Measurements from ENCODE around the gene TPD52L1.
"Not testable (repeated sequence)": the region's sequence is repeated elsewhere in the genome, so short reads cannot be mapped to it uniquely, and the experiment has no call there.

Gene TPD52L1

GRCh38 chr6:125270380-125270779, 116.8 kb downstream of the TPD52L1 start:
- no peak for DNase-seq (ENCODE audit: low read depth)

DNA sequence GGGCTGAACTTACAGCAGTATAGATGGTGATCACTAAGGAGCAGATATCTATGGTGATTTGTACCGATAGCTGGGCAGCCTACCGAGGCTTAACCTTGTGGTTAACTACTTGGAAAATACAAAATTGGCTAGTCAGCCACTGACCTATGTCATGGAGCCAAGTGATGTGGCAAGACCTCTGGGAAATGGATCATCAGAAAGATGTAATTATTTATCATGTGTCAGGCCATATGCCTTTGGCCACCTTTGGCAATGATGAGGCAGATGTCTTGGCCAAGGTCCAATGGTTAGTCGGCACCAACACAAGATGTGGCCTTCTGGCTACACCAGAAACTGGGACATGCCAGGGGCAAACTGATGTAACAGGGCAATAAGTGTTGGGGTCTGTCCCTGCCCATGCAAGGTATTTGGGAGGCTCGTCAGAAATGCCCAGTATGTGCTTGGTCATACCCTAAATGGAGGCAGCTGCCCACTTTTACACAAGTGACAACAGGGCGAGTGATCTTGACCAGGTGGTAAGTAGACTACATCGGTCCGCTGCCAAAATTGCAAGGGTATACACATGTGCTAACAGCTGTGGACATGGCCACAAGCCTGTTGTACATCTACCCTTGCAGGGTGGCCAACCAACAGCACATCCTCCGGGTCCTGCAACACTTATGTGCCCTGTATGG, 118.0 kb downstream of the TPD52L1 start:
- no peak for DNase-seq (ENCODE audit: low read depth)

DNA sequence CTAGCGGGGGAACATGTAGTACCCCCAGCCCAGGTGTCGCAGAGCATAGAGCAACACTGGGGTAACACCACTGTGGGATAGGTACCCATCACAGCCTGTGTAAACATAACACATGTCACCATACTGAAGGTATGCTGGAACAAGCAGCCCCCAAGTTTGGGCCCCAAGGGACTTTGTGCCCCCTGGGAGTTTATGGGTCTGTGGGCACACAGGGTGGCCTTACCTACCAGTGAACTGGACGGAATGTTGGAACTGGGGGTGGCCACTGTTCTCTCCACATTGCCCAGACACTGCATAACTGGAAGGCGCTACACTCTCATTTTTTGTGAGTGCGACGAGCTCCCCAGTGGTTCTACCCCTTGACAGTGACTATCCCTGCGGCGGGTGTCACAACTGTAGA, 119.7 kb downstream of the TPD52L1 start:
- no peak for DNase-seq (ENCODE audit: low read depth)

DNA sequence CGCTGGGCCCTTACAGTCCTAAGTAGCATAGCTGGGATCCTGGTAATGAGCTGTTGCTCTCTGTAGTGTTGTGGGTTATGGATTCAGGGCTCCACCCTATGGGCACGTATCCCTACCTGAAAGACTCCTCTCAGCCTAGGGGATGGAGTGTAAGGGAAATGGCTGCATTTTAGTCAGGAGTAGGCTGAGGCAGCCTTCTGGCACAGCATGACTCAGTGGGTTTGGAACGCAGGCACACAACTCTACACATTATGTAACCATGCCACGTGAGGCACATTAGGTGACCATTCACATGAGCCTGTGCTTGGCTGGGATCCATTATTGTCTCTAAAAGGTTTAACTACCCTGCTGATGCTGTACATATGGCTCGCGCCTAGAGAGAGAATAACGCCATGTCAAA, 120.4 kb downstream of the TPD52L1 start:
- peak; percentile 62 for DNase-seq (ENCODE audit: low read depth)

DNA sequence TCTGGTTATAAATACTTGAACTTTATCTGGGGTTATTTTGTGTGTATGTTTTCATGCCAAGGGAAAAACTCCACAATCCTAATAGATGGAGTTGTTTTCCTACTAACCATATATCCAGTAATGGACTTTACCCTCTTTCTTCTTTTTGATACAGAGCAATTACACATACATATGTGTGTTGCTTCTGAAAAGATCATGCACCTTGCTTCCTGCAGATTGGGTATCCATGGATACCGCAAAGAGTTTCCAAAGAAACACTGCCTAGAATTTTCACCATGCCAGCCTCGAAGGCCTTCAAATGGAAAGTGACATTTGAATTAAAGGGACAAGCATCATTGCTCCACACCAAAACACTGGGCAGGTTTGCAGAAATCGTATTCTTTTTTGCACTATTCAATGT, 121.4 kb downstream of the TPD52L1 start:
- DNase-seq (ENCODE audit: low read depth) = no peak

DNA sequence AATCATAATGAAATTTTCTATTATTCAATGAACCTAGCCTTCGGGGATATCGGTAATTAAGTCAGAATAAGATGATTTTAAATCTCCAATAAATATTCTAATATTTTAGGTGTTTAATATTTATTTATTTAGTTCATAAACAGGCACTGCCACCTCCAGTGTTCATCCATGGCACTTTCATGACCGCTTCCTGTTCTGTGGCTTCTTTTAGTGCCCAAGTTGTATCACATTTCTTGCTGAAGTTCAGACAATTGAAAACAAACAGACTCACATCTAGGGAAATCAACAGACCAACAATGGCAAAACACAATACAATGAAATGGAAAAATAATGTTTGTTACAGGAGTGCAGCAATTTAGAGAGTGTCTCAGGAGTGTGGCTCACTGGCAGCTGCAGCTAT, 122.2 kb downstream of the TPD52L1 start:
- DNase-seq (ENCODE audit: low read depth) = no peak

GRCh38 chr6:125277838-125278237, 124.3 kb downstream of the TPD52L1 start:
- no peak for DNase-seq (ENCODE audit: low read depth)

DNA sequence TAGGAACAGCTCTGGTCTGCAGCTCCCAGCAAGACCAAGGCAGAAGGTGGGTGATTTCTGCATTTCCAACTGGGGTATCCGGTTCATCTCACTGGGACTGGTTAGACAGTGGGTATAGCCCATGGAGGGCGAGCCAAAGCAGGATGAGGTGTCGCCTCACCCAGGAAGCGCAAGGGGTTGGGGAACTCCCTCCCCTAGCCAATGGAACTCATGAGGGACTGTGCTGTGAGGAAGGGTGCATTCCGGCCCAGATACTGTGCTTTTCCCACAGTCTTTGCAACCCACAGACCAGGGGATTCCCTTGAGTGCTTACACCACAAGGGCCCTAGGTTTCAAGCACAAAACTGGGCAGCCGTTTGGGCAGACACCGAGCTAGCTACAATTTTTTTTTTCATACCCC, 126.4 kb downstream of the TPD52L1 start:
- no peak for DNase-seq (ENCODE audit: low read depth)

DNA sequence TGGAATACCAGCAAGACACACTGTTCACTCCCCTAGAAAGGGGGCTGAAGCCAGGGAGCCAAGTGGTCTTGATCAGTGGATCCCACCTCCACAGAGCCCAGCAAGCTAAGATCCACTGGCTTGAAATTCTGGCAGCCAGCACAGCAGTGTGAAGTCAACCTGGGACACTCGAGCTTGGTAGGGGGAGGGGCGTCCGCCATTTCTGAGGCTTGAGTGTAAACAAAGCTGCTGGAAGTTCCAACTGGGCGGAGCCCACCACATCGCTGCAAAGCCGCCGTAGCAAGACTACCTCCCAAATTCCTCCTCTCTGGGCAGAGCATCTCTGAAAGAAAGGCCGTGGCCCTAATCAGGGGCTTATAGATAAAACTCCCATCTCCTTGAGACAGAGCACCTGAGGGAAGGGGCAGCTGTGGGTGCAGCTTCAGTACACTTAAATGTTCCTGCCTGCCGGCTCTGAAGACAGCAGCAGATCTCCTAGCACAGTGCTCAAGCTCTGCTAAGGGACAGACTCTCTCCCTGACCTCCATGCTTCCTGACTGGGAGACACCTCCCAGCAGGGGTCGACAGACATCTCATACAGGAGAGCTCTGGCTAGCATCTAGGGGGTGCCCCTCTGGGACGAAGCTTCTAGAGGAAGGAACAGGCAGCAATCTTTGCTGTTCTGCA, 126.9 kb downstream of the TPD52L1 start:
- not testable (repeated sequence) for DNase-seq (ENCODE audit: low read depth)

- not testable (repeated sequence) for DNase-seq (ENCODE audit: low read depth)
Measured at GRCh38 chr6:125282470-125282869, 128.9 kb downstream of the TPD52L1 start.

- no peak for DNase-seq (ENCODE audit: low read depth)
Measured at GRCh38 chr6:125285353-125285752, 131.8 kb downstream of the TPD52L1 start.

DNA sequence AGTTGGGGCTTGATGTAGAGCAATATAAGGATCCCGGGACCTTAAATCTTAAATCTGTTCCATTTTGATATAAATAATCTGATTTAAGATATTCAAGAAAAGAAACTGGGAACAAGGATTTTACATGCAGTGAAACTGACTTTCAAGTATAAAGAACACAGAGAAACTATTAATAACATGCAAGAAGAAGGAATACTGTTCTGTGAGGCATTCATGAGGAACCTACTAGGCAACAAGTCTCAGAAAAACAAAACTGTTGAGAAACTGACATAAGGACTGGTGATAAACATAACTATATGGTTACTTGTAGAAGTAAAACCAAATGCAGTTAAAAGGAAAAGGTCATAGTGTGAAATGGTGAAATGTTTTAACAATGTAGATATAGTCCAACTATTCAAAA, 132.4 kb downstream of the TPD52L1 start:
- no peak for DNase-seq (ENCODE audit: low read depth)

DNA sequence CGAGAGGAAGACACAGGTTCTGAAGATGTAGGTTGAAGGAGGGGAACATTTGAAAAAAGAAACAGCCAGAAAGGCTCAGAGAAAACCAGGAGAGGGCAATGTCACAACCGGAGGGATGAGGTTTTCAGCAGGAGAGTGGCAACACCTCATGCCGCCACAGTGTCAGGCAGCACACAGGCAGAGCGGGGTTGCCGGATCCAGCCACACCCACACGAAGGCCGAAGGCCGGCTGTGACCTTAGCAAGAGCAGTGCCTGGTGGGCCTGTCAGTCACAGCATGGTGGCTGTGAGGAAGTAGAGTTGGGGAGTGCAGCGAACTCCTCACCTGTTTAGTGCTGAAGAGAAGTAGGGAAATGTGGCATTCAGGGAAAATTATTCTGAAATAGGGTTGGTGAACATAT, 134.1 kb downstream of the TPD52L1 start:
- no peak for DNase-seq (ENCODE audit: low read depth)

GRCh38 chr6:125293587-125293986, 140.0 kb downstream of the TPD52L1 start:
- DNase-seq (ENCODE audit: low read depth) = no peak

DNA sequence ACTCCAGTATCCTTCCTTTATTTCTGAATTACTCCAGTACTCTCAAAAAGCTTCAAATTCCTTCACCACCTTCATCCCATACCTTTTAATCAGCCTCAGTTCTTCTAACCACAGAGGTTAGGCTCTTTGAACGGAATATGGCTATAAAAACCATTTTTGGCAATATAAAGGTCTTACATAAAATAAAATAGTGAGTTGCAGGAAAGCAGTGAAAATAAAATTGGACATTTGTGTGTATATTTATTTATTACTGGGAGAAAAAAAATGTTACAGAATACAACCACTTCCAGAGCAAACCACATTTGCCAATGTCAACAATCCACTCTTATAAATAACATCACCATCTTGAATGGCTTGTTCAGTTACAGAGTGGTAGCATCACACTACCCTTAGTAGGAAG, 140.5 kb downstream of the TPD52L1 start:
- DNase-seq (ENCODE audit: low read depth) = peak; percentile 69

DNA sequence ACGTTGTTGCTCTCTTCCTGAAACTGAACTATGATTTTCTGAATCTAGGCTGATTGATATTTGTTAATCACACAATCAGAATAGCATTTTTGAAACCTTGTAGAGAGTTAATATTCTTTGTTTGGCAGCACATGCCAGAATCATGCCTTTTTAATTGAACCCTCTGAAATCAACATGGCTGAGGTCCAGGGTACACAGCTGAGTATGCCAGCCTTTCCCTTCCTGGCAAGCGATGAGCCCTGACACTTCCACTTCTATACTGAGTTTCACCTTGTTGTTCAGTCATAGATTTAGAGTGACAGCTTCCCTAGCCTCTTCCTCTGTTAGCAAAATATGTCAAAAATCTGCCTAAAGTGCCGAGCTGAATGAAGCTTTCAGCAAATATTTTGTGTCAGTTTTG, 141.4 kb downstream of the TPD52L1 start:
- no peak for DNase-seq (ENCODE audit: low read depth)

DNA sequence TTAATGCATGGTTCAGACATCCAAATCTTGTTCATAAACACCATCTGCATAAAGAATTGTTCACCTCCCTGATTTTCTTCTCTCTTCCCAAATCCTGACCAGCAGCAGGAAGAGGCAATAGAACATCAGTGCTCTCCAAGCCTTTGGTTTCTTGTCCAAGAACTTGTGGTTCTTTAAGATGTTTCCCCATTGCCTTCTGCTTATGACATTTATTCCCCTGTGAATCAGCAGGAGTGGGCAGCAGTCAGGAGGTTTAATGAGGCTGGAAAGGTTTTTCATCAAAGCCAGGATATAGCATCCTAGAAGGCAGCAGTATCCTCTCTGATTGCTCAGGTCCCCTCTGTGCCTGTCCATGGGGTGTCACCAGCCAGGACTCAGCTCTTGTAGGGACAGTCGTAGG, 142.9 kb downstream of the TPD52L1 start:
- peak; percentile 26 for DNase-seq (ENCODE audit: low read depth)

GRCh38 chr6:125299257-125299656, 145.7 kb downstream of the TPD52L1 start:
- DNase-seq (ENCODE audit: low read depth) = no peak

- DNase-seq (ENCODE audit: low read depth) = peak; percentile 74
Measured at GRCh38 chr6:125300992-125301434, 147.4 kb downstream of the TPD52L1 start.

- peak; percentile 83 for DNase-seq (ENCODE audit: low read depth)
Measured at GRCh38 chr6:125301435-125302391, 148.1 kb downstream of the TPD52L1 start, which contains the start of gene HDDC2. HDDC2 (minus strand) TSS chr6:125301967; CDS start chr6:125301932, 35 bp downstream.

- peak; percentile 88 for DNase-seq (ENCODE audit: low read depth)
Measured at GRCh38 chr6:125302840-125303511, 149.4 kb downstream of the TPD52L1 start.

- no peak for DNase-seq (ENCODE audit: low read depth)
Measured at GRCh38 chr6:125303512-125303854, 149.9 kb downstream of the TPD52L1 start.
